GM18867 (cell line): ENCODE results near the gene CPE.

ENCODE experiments used
- ATAC-seq: cut with Tn5 transposase; IDR thresholded peaks from one replicate; pipeline ENCODE4 v1.9.1; 2021; ENCODE audit warnings: mild to moderate bottlenecking, moderate library complexity; ENCODE audit not compliant: unreplicated experiment

Gene CPE

GRCh38 chr4:165505958-165506837 lies 127.4 kb downstream of the CPE start:
- no peak for ATAC-seq

- ATAC-seq, result no peak
Measured at GRCh38 chr4:165506849-165507248, 128.0 kb downstream of the CPE start.

GRCh38 chr4:165507381-165507780 lies 128.6 kb downstream of the CPE start:
- ATAC-seq, result no peak

GRCh38 chr4:165508372-165509120 lies 129.7 kb downstream of the CPE start:
- ATAC-seq, result no peak

GRCh38 chr4:165512424-165512823 lies 133.6 kb downstream of the CPE start:
- ATAC-seq, result no peak

- ATAC-seq, result no peak
Measured at GRCh38 chr4:165514739-165515138, 135.9 kb downstream of the CPE start.

GRCh38 chr4:165515201-165515600 lies 136.4 kb downstream of the CPE start:
- no peak for ATAC-seq

- ATAC-seq, result no peak
Measured at GRCh38 chr4:165516281-165516833, 137.5 kb downstream of the CPE start.

- no peak for ATAC-seq
Measured at GRCh38 chr4:165517216-165517615, 138.4 kb downstream of the CPE start.

- ATAC-seq, result no peak
Measured at GRCh38 chr4:165518024-165518616, 139.3 kb downstream of the CPE start.

- ATAC-seq, result no peak
Measured at GRCh38 chr4:165518686-165519085, 139.9 kb downstream of the CPE start.

GRCh38 chr4:165519591-165519990 lies 140.8 kb downstream of the CPE start:
- no peak for ATAC-seq

- no peak for ATAC-seq
Measured at GRCh38 chr4:165520086-165520485, 141.3 kb downstream of the CPE start.

- no peak for ATAC-seq
Measured at GRCh38 chr4:165522050-165522449, 143.2 kb downstream of the CPE start.

- no peak for ATAC-seq
Measured at GRCh38 chr4:165524532-165525190, 145.9 kb downstream of the CPE start.

- ATAC-seq, result no peak
Measured at GRCh38 chr4:165532976-165533375, 154.2 kb downstream of the CPE start.

GRCh38 chr4:165537028-165537648 lies 158.3 kb downstream of the CPE start:
- peak; percentile 75 for ATAC-seq

GRCh38 chr4:165539801-165540200 lies 161.0 kb downstream of the CPE start:
- no peak for ATAC-seq

- ATAC-seq, result no peak
Measured at GRCh38 chr4:165540206-165540830, 161.5 kb downstream of the CPE start.
